HepG2 (cell line): ENCODE data around the gene SNF8. TPM values are rescaled to one million over a fixed set of nuclear protein-coding genes. Genes with fewer than 3 reads are reported as not detected.

ENCODE experiments used
- ARID3A ChIP-seq: IDR thresholded peaks from 2 replicates; pipeline ENCODE4 v1.6.1; 2012; ENCODE audit warnings: low read depth, low read length, improper control_type of control experiment
- ATM ChIP-seq: fragments of 450-650 bp; IDR thresholded peaks from 2 replicates; pipeline ENCODE4 v1.7.1; 2017; ENCODE audit warnings: mild to moderate bottlenecking, borderline replicate concordance
- CAMTA2 ChIP-seq: sonication (generic); formaldehyde crosslinking; IDR thresholded peaks from 2 replicates; pipeline ENCODE4 v1.4.0; 2020; ENCODE audit warnings: mild to moderate bottlenecking, missing genetic modification reagents, borderline replicate concordance
- CREM ChIP-seq, 2 experiments: sonication (generic) in 1 of 2; formaldehyde crosslinking in 1 of 2; IDR thresholded peaks; 2 replicates each; pipeline versions ENCODE4 v1.4.0 to v1.6.1; 2016 to 2020; ENCODE audit warnings: antibody characterized with exemption in 1 of 2, mild to moderate bottlenecking in 1 of 2, missing genetic modification reagents in 1 of 2
- GTF2F1 ChIP-seq: fragments of 150-350 bp; IDR thresholded peaks from 2 replicates; pipeline ENCODE4 v1.6.1; 2014; ENCODE audit warnings: low read length
- HOXA9 ChIP-seq: sonication (generic); formaldehyde crosslinking; IDR thresholded peaks from 2 replicates; pipeline ENCODE4 v1.8.1; 2022; ENCODE audit warnings: missing genetic modification reagents, mild to moderate bottlenecking, moderate library complexity, borderline replicate concordance
- MTF1 ChIP-seq: sonication (generic); formaldehyde crosslinking; IDR thresholded peaks from 2 replicates; pipeline ENCODE4 v1.5.0; 2020; ENCODE audit warnings: missing genetic modification reagents
- MXD3 ChIP-seq: IDR thresholded peaks from 2 replicates; pipeline ENCODE4 v1.6.1; 2016; ENCODE audit warnings: mild to moderate bottlenecking, missing biosample characterization, missing genetic modification reagents
- PBX2 ChIP-seq: IDR thresholded peaks from 2 replicates; pipeline ENCODE4 v1.6.1; 2016; ENCODE audit warnings: control low read depth
- PREB ChIP-seq: sonication (generic); formaldehyde crosslinking; IDR thresholded peaks from 2 replicates; pipeline ENCODE4 v1.4.0; 2020; ENCODE audit warnings: missing genetic modification reagents
- SP1 ChIP-seq, 2 experiments: fragments of 450-650 bp in 1 of 2; sonication (generic) in 1 of 2; formaldehyde crosslinking in 1 of 2; IDR thresholded peaks; 2 replicates each; pipeline versions ENCODE4 v1.4.0 to v1.6.1; 2016 to 2020; ENCODE audit warnings: missing genetic modification reagents in 1 of 2
- ZNF441 ChIP-seq: sonication (generic); formaldehyde crosslinking; IDR thresholded peaks from 2 replicates; pipeline ENCODE4 v1.7.0; 2021; ENCODE audit warnings: missing genetic modification reagents, borderline replicate concordance
- ZNF557 ChIP-seq: sonication (generic); formaldehyde crosslinking; IDR thresholded peaks from 2 replicates; pipeline ENCODE4 v1.4.0; 2020; ENCODE audit warnings: missing genetic modification reagents
- ZNF777 ChIP-seq: sonication (generic); formaldehyde crosslinking; IDR thresholded peaks from 2 replicates; pipeline ENCODE4 v1.4.0; 2020; ENCODE audit warnings: missing genetic modification reagents
- polyA plus RNA-seq, 8 experiments: library from polyadenylated mRNA; depleted of rRNA in 3 of 8; stranded (reverse) in 7 of 8; unstranded in 1 of 8; fragments of >200 nt; fragmentation: Illumina TruSeq in 4 of 8; extraction: Trizol in 4 of 8; gene quantifications; 2 replicates each; pipeline versions ENCODE4 v1.2.1 to v1.2.3, GENCODE V29; 2011 to 2016; ENCODE audit warnings: low read depth in 4 of 8, missing spikeins in 1 of 8, mixed read lengths in 1 of 8; ENCODE audit not compliant: insufficient read depth in 1 of 8
- total RNA-seq, 5 experiments: library from RNA; depleted of rRNA; stranded (reverse); fragments of >200 nt; fragmentation: Illumina TruSeq; extraction: Trizol; gene quantifications; 2 replicates each; pipeline ENCODE4 v1.2.3, GENCODE V29; 2016; ENCODE audit warnings: low read depth in 1 of 5
- TF ChIP-seq, protein P1 (sequence below): sonication (generic); formaldehyde crosslinking; IDR thresholded peaks from 2 replicates; pipeline ENCODE4 v1.8.0; 2022; ENCODE audit warnings: missing genetic modification reagents, mild to moderate bottlenecking, moderate library complexity, borderline replicate concordance
- TF ChIP-seq, protein P2 (sequence below): IDR thresholded peaks from 2 replicates; pipeline ENCODE4 v1.6.1; 2016; ENCODE audit warnings: missing genetic modification reagents, missing compliant biosample characterization
- TF ChIP-seq, protein P3 (sequence below): sonication (generic); formaldehyde crosslinking; IDR thresholded peaks from 2 replicates; pipeline ENCODE4 v1.8.1; 2023; ENCODE audit warnings: mild to moderate bottlenecking, missing genetic modification reagents, borderline replicate concordance
- TF ChIP-seq, protein P4 (sequence below): sonication (generic); formaldehyde crosslinking; IDR thresholded peaks from 2 replicates; pipeline ENCODE4 v1.4.0; 2020; ENCODE audit warnings: missing genetic modification reagents, borderline replicate concordance

Gene SNF8
- total and polyA plus RNA-seq, 2 of the 13 experiments (the other 11 are each of a cell fraction or from before 2014, with no cell fraction given): 114 to 153 TPM

GRCh38 chr17:48908047-48908843 lies 36.4 kb downstream of the SNF8 start, which contains the start of gene UBE2Z (continued):
- peak; percentile 52; the same call in 1 of the 2 replicates for TF ChIP-seq GTF2F1
- TF ChIP-seq, protein P1, sequence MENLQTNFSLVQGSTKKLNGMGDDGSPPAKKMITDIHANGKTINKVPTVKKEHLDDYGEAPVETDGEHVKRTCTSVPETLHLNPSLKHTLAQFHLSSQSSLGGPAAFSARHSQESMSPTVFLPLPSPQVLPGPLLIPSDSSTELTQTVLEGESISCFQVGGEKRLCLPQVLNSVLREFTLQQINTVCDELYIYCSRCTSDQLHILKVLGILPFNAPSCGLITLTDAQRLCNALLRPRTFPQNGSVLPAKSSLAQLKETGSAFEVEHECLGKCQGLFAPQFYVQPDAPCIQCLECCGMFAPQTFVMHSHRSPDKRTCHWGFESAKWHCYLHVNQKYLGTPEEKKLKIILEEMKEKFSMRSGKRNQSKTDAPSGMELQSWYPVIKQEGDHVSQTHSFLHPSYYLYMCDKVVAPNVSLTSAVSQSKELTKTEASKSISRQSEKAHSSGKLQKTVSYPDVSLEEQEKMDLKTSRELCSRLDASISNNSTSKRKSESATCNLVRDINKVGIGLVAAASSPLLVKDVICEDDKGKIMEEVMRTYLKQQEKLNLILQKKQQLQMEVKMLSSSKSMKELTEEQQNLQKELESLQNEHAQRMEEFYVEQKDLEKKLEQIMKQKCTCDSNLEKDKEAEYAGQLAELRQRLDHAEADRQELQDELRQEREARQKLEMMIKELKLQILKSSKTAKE: no peak
- TF ChIP-seq, protein P2, sequence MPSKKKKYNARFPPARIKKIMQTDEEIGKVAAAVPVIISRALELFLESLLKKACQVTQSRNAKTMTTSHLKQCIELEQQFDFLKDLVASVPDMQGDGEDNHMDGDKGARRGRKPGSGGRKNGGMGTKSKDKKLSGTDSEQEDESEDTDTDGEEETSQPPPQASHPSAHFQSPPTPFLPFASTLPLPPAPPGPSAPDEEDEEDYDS (CRISPR knock-in tag): peak; percentile 91
- peak; percentile 77 for TF ChIP-seq ZNF777 (CRISPR knock-in tag)
- TF ChIP-seq MTF1 (CRISPR knock-in tag): no peak
- TF ChIP-seq ZNF441 (CRISPR knock-in tag): 0 out of 2 replicates have a peak, but pooled peaks have one; percentile 47
- TF ChIP-seq ATM: no peak
- TF ChIP-seq PBX2 (CRISPR knock-in tag): no peak
- peak; percentile 85; the same call in 1 of the 2 replicates for TF ChIP-seq ZNF557 (CRISPR knock-in tag)
- TF ChIP-seq, protein P3, sequence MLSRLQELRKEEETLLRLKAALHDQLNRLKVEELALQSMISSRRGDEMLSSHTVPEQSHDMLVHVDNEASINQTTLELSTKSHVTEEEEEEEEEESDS (CRISPR knock-in tag): no peak
- TF ChIP-seq CREM (IDR thresholded peaks at IDR 0.05): peak; percentile 40
- no peak for TF ChIP-seq CREM (CRISPR knock-in tag; IDR thresholded peaks at IDR 0.05)
- TF ChIP-seq ARID3A: no peak
- no peak for TF ChIP-seq HOXA9 (CRISPR knock-in tag)
- no peak for TF ChIP-seq SP1 (IDR thresholded peaks at IDR 0.05)
- TF ChIP-seq SP1 (CRISPR knock-in tag; IDR thresholded peaks at IDR 0.05): peak; percentile 97
- no peak for TF ChIP-seq PREB (CRISPR knock-in tag)
- TF ChIP-seq, protein P4, sequence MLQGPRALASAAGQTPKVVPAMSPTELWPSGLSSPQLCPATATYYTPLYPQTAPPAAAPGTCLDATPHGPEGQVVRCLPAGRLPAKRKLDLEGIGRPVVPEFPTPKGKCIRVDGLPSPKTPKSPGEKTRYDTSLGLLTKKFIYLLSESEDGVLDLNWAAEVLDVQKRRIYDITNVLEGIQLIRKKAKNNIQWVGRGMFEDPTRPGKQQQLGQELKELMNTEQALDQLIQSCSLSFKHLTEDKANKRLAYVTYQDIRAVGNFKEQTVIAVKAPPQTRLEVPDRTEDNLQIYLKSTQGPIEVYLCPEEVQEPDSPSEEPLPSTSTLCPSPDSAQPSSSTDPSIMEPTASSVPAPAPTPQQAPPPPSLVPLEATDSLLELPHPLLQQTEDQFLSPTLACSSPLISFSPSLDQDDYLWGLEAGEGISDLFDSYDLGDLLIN: no peak
- peak; percentile 89 for TF ChIP-seq MXD3 (CRISPR knock-in tag)
- peak; percentile 86 for TF ChIP-seq CAMTA2 (CRISPR knock-in tag)
